H9 (cell line): ENCODE measurements around the gene DLG2. TPM values are rescaled to one million over a fixed set of nuclear protein-coding genes. Genes with fewer than 3 reads are reported as not detected.

Source experiments
- DNase-seq: peaks from one replicate; pipeline ENCODE4 v3.0.0-alpha.2; 2017
- H2AFZ ChIP-seq: one replicate; pipeline ENCODE4 v1.6.1; 2013; ENCODE audit warnings: mild to moderate bottlenecking, low read length, control low read depth, moderate library complexity
- H2AK5ac ChIP-seq: 2 replicates; pipeline ENCODE4 v1.6.1; 2013; ENCODE audit warnings: low read length, control low read depth, mixed read lengths; ENCODE audit not compliant: insufficient read length
- H2BK120ac ChIP-seq: one replicate; pipeline ENCODE4 v1.6.1; 2013; ENCODE audit warnings: low read depth, mild to moderate bottlenecking, low read length, control low read depth, inconsistent platforms; ENCODE audit not compliant: poor library complexity, severe bottlenecking
- H2BK12ac ChIP-seq: 2 replicates; pipeline ENCODE4 v1.6.1; 2013; ENCODE audit warnings: low read length, control low read depth, mixed read lengths, low read depth; ENCODE audit not compliant: insufficient read length
- H2BK15ac ChIP-seq: 2 replicates; pipeline ENCODE4 v1.6.1; 2013; ENCODE audit warnings: low read depth, low read length, control low read depth
- H2BK20ac ChIP-seq: one replicate; pipeline ENCODE4 v1.6.1; 2013; ENCODE audit warnings: low read depth, mild to moderate bottlenecking, low read length, control low read depth, inconsistent platforms; ENCODE audit not compliant: poor library complexity, severe bottlenecking
- H2BK5ac ChIP-seq: 2 replicates; pipeline ENCODE4 v1.6.1; 2013; ENCODE audit warnings: low read length, control low read depth, mixed read lengths; ENCODE audit not compliant: insufficient read length
- H3K14ac ChIP-seq: 2 replicates; pipeline ENCODE4 v1.6.1; 2013; ENCODE audit warnings: low read length, control low read depth; ENCODE audit not compliant: insufficient read depth
- H3K18ac ChIP-seq: 2 replicates; pipeline ENCODE4 v1.6.1; 2013; ENCODE audit warnings: low read depth, mild to moderate bottlenecking, mixed read lengths, low read length, control low read depth; ENCODE audit not compliant: insufficient read length
- H3K23ac ChIP-seq: 2 replicates; pipeline ENCODE4 v1.6.1; 2013; ENCODE audit warnings: low read length, control low read depth, mixed read lengths, low read depth; ENCODE audit not compliant: insufficient read length
- H3K23me2 ChIP-seq: 2 replicates; pipeline ENCODE4 v1.6.1; 2013; ENCODE audit warnings: low read depth, mild to moderate bottlenecking, mixed read lengths, low read length, control low read depth; ENCODE audit not compliant: insufficient read length, poor library complexity, severe bottlenecking
- H3K27ac ChIP-seq: 2 replicates; pipeline ENCODE4 v1.5.1; 2013; ENCODE audit warnings: low read length, control low read depth, mixed read lengths, low read depth; ENCODE audit not compliant: insufficient read length
- H3K27me3 ChIP-seq: 2 replicates; pipeline ENCODE4 v1.6.1; 2013; ENCODE audit warnings: low read length, control low read depth, inconsistent platforms; ENCODE audit not compliant: insufficient read depth
- H3K4ac ChIP-seq: 2 replicates; pipeline ENCODE4 v1.6.1; 2013; ENCODE audit warnings: low read depth, mild to moderate bottlenecking, control low read depth, inconsistent platforms, low read length, moderate library complexity
- H3K4me1 ChIP-seq: 2 replicates; pipeline ENCODE4 v1.6.1; 2013; ENCODE audit warnings: low read length, control low read depth, inconsistent platforms; ENCODE audit not compliant: insufficient read depth
- H3K4me2 ChIP-seq: 2 replicates; pipeline ENCODE4 v1.6.1; 2013; ENCODE audit warnings: low read length, control low read depth, mixed read lengths; ENCODE audit not compliant: insufficient read length, insufficient read depth
- H3K56ac ChIP-seq: 2 replicates; pipeline ENCODE4 v1.6.1; 2013; ENCODE audit warnings: low read depth, mild to moderate bottlenecking, mixed read lengths, low read length, control low read depth; ENCODE audit not compliant: insufficient read length
- H3K79me1 ChIP-seq: 2 replicates; pipeline ENCODE4 v1.6.1; 2013; ENCODE audit warnings: low read depth, mild to moderate bottlenecking, moderate library complexity, low read length, control low read depth, inconsistent platforms; ENCODE audit not compliant: insufficient read depth, poor library complexity, severe bottlenecking
- H3K79me2 ChIP-seq: 2 replicates; pipeline ENCODE4 v1.6.1; 2013; ENCODE audit warnings: low read length, control low read depth, inconsistent platforms; ENCODE audit not compliant: insufficient read depth
- H3K9ac ChIP-seq: 2 replicates; pipeline ENCODE4 v1.6.1; 2013; ENCODE audit warnings: low read length, control low read depth, mixed read lengths; ENCODE audit not compliant: insufficient read length; ENCODE audit errors: extremely low read depth
- H3K9me3 ChIP-seq: one replicate; pipeline ENCODE4 v1.6.1; 2013; ENCODE audit warnings: low read depth, low read length, inconsistent platforms; ENCODE audit not compliant: control insufficient read depth
- H3T11ph ChIP-seq: one replicate; pipeline ENCODE4 v1.6.1; 2013; ENCODE audit warnings: mild to moderate bottlenecking, low read length, control low read depth, inconsistent platforms
- H4K20me1 ChIP-seq: one replicate; pipeline ENCODE4 v1.6.1; 2013; ENCODE audit not compliant: control insufficient read depth, insufficient read length, insufficient read depth
- H4K5ac ChIP-seq: 2 replicates; pipeline ENCODE4 v1.6.1; 2013; ENCODE audit warnings: low read depth, mild to moderate bottlenecking, mixed read lengths, low read length, control low read depth; ENCODE audit not compliant: insufficient read length
- H4K8ac ChIP-seq: replicated peaks from 2 replicates; pipeline ENCODE4 v1.6.1; 2013; ENCODE audit warnings: low read length, control low read depth, mixed read lengths, low read depth; ENCODE audit not compliant: insufficient read length
- H4K91ac ChIP-seq: 2 replicates; pipeline ENCODE4 v1.6.1; 2013; ENCODE audit warnings: low read depth, mild to moderate bottlenecking, moderate library complexity, mixed read lengths, low read length, control low read depth; ENCODE audit not compliant: insufficient read length
- H3K27ac Mint-ChIP-seq, 3 experiments: 2 replicates in 2 of 3; 3 replicates in 1 of 3; pipeline ENCODE4 v1.8.0; 2020 to 2021; ENCODE audit warnings: mixed read lengths in 3 of 3, mild to moderate bottlenecking in 1 of 3, moderate library complexity in 1 of 3
- H3K27me3 Mint-ChIP-seq: 2 replicates; pipeline ENCODE4 v1.8.0; 2021; ENCODE audit warnings: low read depth, mild to moderate bottlenecking, moderate library complexity, mixed read lengths
- H3K36me3 Mint-ChIP-seq, 3 experiments: 2 replicates in 2 of 3; 3 replicates in 1 of 3; pipeline ENCODE4 v1.8.0; 2020 to 2021; ENCODE audit warnings: low read depth in 3 of 3, mixed read lengths in 3 of 3; ENCODE audit not compliant: insufficient read depth in 1 of 3
- H3K4me1 Mint-ChIP-seq, 2 experiments: 2 replicates each; pipeline ENCODE4 v1.8.0; 2020; ENCODE audit warnings: mixed read lengths in 2 of 2
- H3K4me3 Mint-ChIP-seq, 2 experiments: 2 replicates in 1 of 2; 3 replicates in 1 of 2; pipeline ENCODE4 v1.8.0; 2020 to 2021; ENCODE audit warnings: mild to moderate bottlenecking in 2 of 2, mixed read lengths in 2 of 2, moderate library complexity in 1 of 2
- H3K9me3 Mint-ChIP-seq, 2 experiments: 2 replicates in 1 of 2; 3 replicates in 1 of 2; pipeline ENCODE4 v1.8.0; 2020; ENCODE audit warnings: mild to moderate bottlenecking in 2 of 2, mixed read lengths in 2 of 2, moderate library complexity in 1 of 2
- CTCF ChIP-seq: fragments of 200-600 bp; sonication (generic); conservative IDR thresholded peaks from 3 replicates; pipeline ENCODE4 v1.8.0; 2021; ENCODE audit warnings: antibody characterized with exemption, mild to moderate bottlenecking
- WGBS: extraction: QIAGEN DNeasy Blood & Tissue Kit; methylation state at CpG from one replicate; pipeline ENCODE4 v1.1.7; 2013; ENCODE audit warnings: missing lambda C conversion rate, low lambda C conversion rate, mixed read lengths; ENCODE audit not compliant: insufficient read length; ENCODE audit errors: extremely low coverage; 5-methylcytosine and 5-hydroxymethylcytosine counted together
- total RNA-seq: library from RNA; stranded (reverse); gene quantifications from 2 replicates; pipeline ENCODE4 v1.2.1, GENCODE V29; 2021

The DLG2 gene
- total RNA-seq, 1 experiment from 2014 or later: 8.0 TPM

- no peak overlapping the region for H2AFZ ChIP-seq
- no peak overlapping the region for H3K14ac ChIP-seq
- H3T11ph ChIP-seq: no peak overlapping the region
- H2BK120ac ChIP-seq: no peak overlapping the region
- no peak overlapping the region for H3K4me2 ChIP-seq
- no peaks in the 10 kb centered on the region for H3K4me1 Mint-ChIP-seq
- H3K27ac Mint-ChIP-seq: no peak overlapping the region
- H3K9me3 Mint-ChIP-seq: no peaks in the 10 kb centered on the region; a peak in 1 of 5 replicates
- H2BK12ac ChIP-seq: no peak overlapping the region
- no peak overlapping the region for H2BK15ac ChIP-seq
- no peak overlapping the region for H2BK5ac ChIP-seq
- no peak overlapping the region for H2AK5ac ChIP-seq
- no peak overlapping the region for H3K18ac ChIP-seq
- no peaks in the 10 kb centered on the region for H3K4me1 ChIP-seq
- H3K56ac ChIP-seq: no peak overlapping the region
- H3K27me3 ChIP-seq: no peaks in the 10 kb centered on the region
- H3K4ac ChIP-seq: no peak overlapping the region
- H3K9ac ChIP-seq: no peak overlapping the region
- H3K27ac ChIP-seq: no peak overlapping the region
- H4K8ac ChIP-seq: no peak overlapping the region
- H3K79me2 ChIP-seq: no peaks in the 10 kb centered on the region
- no peaks in the 10 kb centered on the region for H4K20me1 ChIP-seq
- no peaks in the 10 kb centered on the region for H3K27me3 Mint-ChIP-seq
- H4K91ac ChIP-seq: no peak overlapping the region
- no peaks in the 10 kb centered on the region for H3K79me1 ChIP-seq
- H3K9me3 ChIP-seq: no peaks in the 10 kb centered on the region
- H4K5ac ChIP-seq: no peak overlapping the region
- no peaks in the 10 kb centered on the region for H3K36me3 Mint-ChIP-seq
- H3K23ac ChIP-seq: no peak overlapping the region
- H2BK20ac ChIP-seq: no peak overlapping the region
- DNase-seq: no peak
- no CpG with 5 or more reads among the region's 1 CpG for WGBS
- H3K23me2 ChIP-seq: no peaks in the 10 kb centered on the region
- no peak overlapping the region for H3K4me3 Mint-ChIP-seq
- no peak for TF ChIP-seq CTCF
Measured at GRCh38 chr11:83751041-83751440, 1876.1 kb downstream of the DLG2 start.
